Neutrophil (primary cell): ENCODE measurements around the gene RPL37A.

ENCODE experiments used
- H3K27ac ChIP-seq: fragments of 200-600 bp; sonication (generic); 2 replicates; pipeline ENCODE4 v1.5.1; 2016; ENCODE audit warnings: mild to moderate bottlenecking, moderate library complexity
- H3K27me3 ChIP-seq: fragments of 200-600 bp; sonication (generic); 2 replicates; pipeline ENCODE4 v1.6.0; 2016; ENCODE audit warnings: mild to moderate bottlenecking
- H3K36me3 ChIP-seq: fragments of 200-600 bp; sonication (generic); 2 replicates; pipeline ENCODE4 v1.5.1; 2017
- H3K4me1 ChIP-seq, 2 experiments: fragments of 200-600 bp in 1 of 2; sonication (generic) in 1 of 2; 1 replicate in 1 of 2; 2 replicates in 1 of 2; pipeline versions ENCODE4 v1.5.1 to v1.6.1; 2013 to 2016; ENCODE audit warnings: low read depth in 1 of 2, low read length in 1 of 2, mild to moderate bottlenecking in 1 of 2, moderate library complexity in 1 of 2; ENCODE audit not compliant: control insufficient read depth in 1 of 2, insufficient read depth in 1 of 2
- H3K4me3 ChIP-seq, 2 experiments: fragments of 200-600 bp in 1 of 2; sonication (generic) in 1 of 2; 1 replicate in 1 of 2; 2 replicates in 1 of 2; pipeline ENCODE4 v1.5.1; 2013 to 2016; ENCODE audit warnings: low read depth in 1 of 2, low read length in 1 of 2, mild to moderate bottlenecking in 1 of 2, moderate library complexity in 1 of 2
- H3K9me3 ChIP-seq: fragments of 200-600 bp; sonication (generic); 2 replicates; pipeline ENCODE4 v1.5.1; 2016
- CTCF ChIP-seq: fragments of 200-600 bp; sonication (generic); IDR thresholded peaks from 2 replicates; pipeline ENCODE4 v1.5.1; 2016; ENCODE audit warnings: antibody characterized with exemption

The RPL37A gene

GRCh38 chr2:216527600-216527999 is 29.0 kb downstream of the RPL37A start:
- Histone ChIP-seq H3K4me1 (no peaks in the 10 kb centered on the region), H3K27ac (no peak overlapping the region), H3K36me3 (no peaks in the 10 kb centered on the region), H3K4me3 (no peak overlapping the region), H3K9me3 (no peaks in the 10 kb centered on the region), H3K27me3 (no peaks in the 10 kb centered on the region)
- TF ChIP-seq CTCF: no peak

- no peak for TF ChIP-seq CTCF
- Histone ChIP-seq H3K4me1 (peaks cover 0 to 6% of the 10 kb centered on the region in 2 experiments), H3K27ac (no peak overlapping the region), H3K4me3 (no peak overlapping the region), H3K27me3 (no peaks in the 10 kb centered on the region), H3K9me3 (no peaks in the 10 kb centered on the region), H3K36me3 (no peaks in the 10 kb centered on the region)
Measured at GRCh38 chr2:216532562-216532961, 33.9 kb downstream of the RPL37A start.

GRCh38 chr2:216533609-216534008 is 35.0 kb downstream of the RPL37A start:
- H3K4me3 ChIP-seq: no peak overlapping the region
- H3K9me3 ChIP-seq: no peaks in the 10 kb centered on the region
- H3K36me3 ChIP-seq: no peaks in the 10 kb centered on the region
- H3K27ac ChIP-seq: no peak overlapping the region
- peaks cover 0 to 6% of the 10 kb centered on the region in 2 experiments for H3K4me1 ChIP-seq
- no peak for TF ChIP-seq CTCF
- H3K27me3 ChIP-seq: no peaks in the 10 kb centered on the region

GRCh38 chr2:216534809-216535208 is 36.2 kb downstream of the RPL37A start:
- TF ChIP-seq CTCF: no peak
- H3K36me3 ChIP-seq: no peaks in the 10 kb centered on the region
- H3K9me3 ChIP-seq: no peaks in the 10 kb centered on the region
- H3K4me3 ChIP-seq: no peak overlapping the region
- H3K27ac ChIP-seq: no peak overlapping the region
- H3K4me1 ChIP-seq: peaks cover 0 to 6% of the 10 kb centered on the region in 2 experiments
- no peaks in the 10 kb centered on the region for H3K27me3 ChIP-seq

- Histone ChIP-seq H3K4me3 (no peak overlapping the region), H3K9me3 (no peaks in the 10 kb centered on the region), H3K36me3 (no peaks in the 10 kb centered on the region), H3K27ac (no peak overlapping the region), H3K27me3 (no peaks in the 10 kb centered on the region), H3K4me1 (peaks cover 0 to 6% of the 10 kb centered on the region in 2 experiments)
- no peak for TF ChIP-seq CTCF
Measured at GRCh38 chr2:216535454-216535995, 36.9 kb downstream of the RPL37A start.

- no peaks in the 10 kb centered on the region for H3K27me3 ChIP-seq
- no peak overlapping the region for H3K4me3 ChIP-seq
- peaks cover 0 to 6% of the 10 kb centered on the region in 2 experiments for H3K4me1 ChIP-seq
- H3K27ac ChIP-seq: no peak overlapping the region
- TF ChIP-seq CTCF: no peak
- no peaks in the 10 kb centered on the region for H3K36me3 ChIP-seq
- no peaks in the 10 kb centered on the region for H3K9me3 ChIP-seq
Measured at GRCh38 chr2:216536734-216537210, 38.1 kb downstream of the RPL37A start.
